ENCODE results near the gene PCDHGA8.

PCDHGA8 gene

GRCh38 chr5:141366016-141366896 lies 26.2 kb upstream of the PCDHGA8 start:
- H3F3A ChIP-seq (ENCODE audit: insufficient read depth), result peaks cover 7% of the 10 kb centered on the region; the same call in 1 of the 2 replicates
- no peaks in the 10 kb centered on the region for H4K20me1 ChIP-seq (ENCODE audit: low read depth, low read length)
- no peaks in the 10 kb centered on the region for H3K9me2 ChIP-seq (replicated peaks; ENCODE audit: insufficient read depth, low read length)
- H3K27me3 ChIP-seq (ENCODE audit: low read length), result no peaks in the 10 kb centered on the region
- no peak for TF ChIP-seq CTCF (IDR thresholded peaks at IDR 0.05; ENCODE audit: insufficient read depth, low read length, poor library complexity, severe bottlenecking)
- TF ChIP-seq EZH2phosphoT487 (conservative IDR thresholded peaks at IDR 0.05; ENCODE audit: low read length), result no peak
- H2AFZ ChIP-seq (ENCODE audit: low read depth, low read length, severe bottlenecking), result no peak overlapping the region
- H3K9me3 ChIP-seq (ENCODE audit: insufficient read depth, low read length), result peaks cover 35% of the 10 kb centered on the region; the same call in 1 of the 2 replicates
- H3K9ac ChIP-seq (ENCODE audit: low read length), result no peak overlapping the region
- no peak overlapping the region for H3K4me2 ChIP-seq (ENCODE audit: low read depth, low read length, poor library complexity, severe bottlenecking)
- no peak overlapping the region for H3K27ac ChIP-seq (ENCODE audit: low read depth, low read length)
- no peaks in the 10 kb centered on the region; the same call in 1 of the 2 replicates for H3K79me2 ChIP-seq (ENCODE audit: insufficient read depth, low read length)
- no peak overlapping the region for H3K4me3 ChIP-seq (ENCODE audit: insufficient read depth, low read length, poor library complexity, severe bottlenecking)
- H3K36me3 ChIP-seq (ENCODE audit: low read length), result peaks cover 17% of the 10 kb centered on the region; the same call in 1 of the 2 replicates

GRCh38 chr5:141369994-141370848 lies 22.2 kb upstream of the PCDHGA8 start, which contains the start of gene PCDHGB3:
Gene PCDHGB3, plus strand, starts transcription at chr5:141370242. Its CDS starts 153 bp downstream, at chr5:141370395.
- H3K4me2 ChIP-seq (ENCODE audit: low read depth, low read length, poor library complexity, severe bottlenecking), result peak within 1 kb of the TSS; percentile 91

More at GRCh38 chr5:141369994-141370848, 22.2 kb upstream of the PCDHGA8 start, which contains the start of gene PCDHGB3:
- H3K36me3 ChIP-seq (ENCODE audit: low read length), result peaks cover 18% of the 10 kb centered on the region
- TF ChIP-seq EZH2phosphoT487 (conservative IDR thresholded peaks at IDR 0.05; ENCODE audit: low read length) (no peak), CTCF (IDR thresholded peaks at IDR 0.05; ENCODE audit: insufficient read depth, low read length, poor library complexity, severe bottlenecking) (peak; percentile 74)
- 0 out of 2 replicates have a peak, but pooled peaks cover 3% of the 10 kb centered on the region for H3F3A ChIP-seq (ENCODE audit: insufficient read depth)
- peak within 1 kb of the TSS; percentile 48 for H3K9ac ChIP-seq (ENCODE audit: low read length)
- H4K20me1 ChIP-seq (ENCODE audit: low read depth, low read length), result no peaks in the 10 kb centered on the region
- H2AFZ ChIP-seq (ENCODE audit: low read depth, low read length, severe bottlenecking), result peak within 1 kb of the TSS; percentile 81
- peaks cover 48% of the 10 kb centered on the region; the same call in 1 of the 2 replicates for H3K9me3 ChIP-seq (ENCODE audit: insufficient read depth, low read length)
- H3K79me2 ChIP-seq (ENCODE audit: insufficient read depth, low read length), result no peaks in the 10 kb centered on the region; the same call in 1 of the 2 replicates
- peak within 1 kb of the TSS; percentile 57 for H3K4me3 ChIP-seq (ENCODE audit: insufficient read depth, low read length, poor library complexity, severe bottlenecking)
- H3K9me2 ChIP-seq (replicated peaks; ENCODE audit: insufficient read depth, low read length), result no peaks in the 10 kb centered on the region
- no peaks in the 10 kb centered on the region for H3K27me3 ChIP-seq (ENCODE audit: low read length)
- H3K27ac ChIP-seq (ENCODE audit: low read depth, low read length), result peak within 1 kb of the TSS; percentile 24; the same call in 1 of the 2 replicates
